ENCODE results near the gene CDH23.

GRCh38 chr10:71623098-71623985 lies 226.6 kb downstream of the CDH23 start:
- TF ChIP-seq CTCF (IDR thresholded peaks at IDR 0.05) (peak in 3 of 5 experiments; percentile 10 to 22 (median 14)), EP300 (IDR thresholded peaks at IDR 0.05) (no peak)
